SKM-1 (cell line): ENCODE measurements around the gene AQP2.
A peak's percentile ranks its signal among the peaks of the same experiment; 100 is the strongest.
"Not testable (repeated sequence)": the region's sequence is repeated elsewhere in the genome, so short reads cannot be mapped to it uniquely, and the experiment has no call there.

Experiments
- DNase-seq: peaks from one replicate; lab custom pipeline; 2025; ENCODE audit not compliant: unreplicated experiment; lab: John Stamatoyannopoulos, UW

The AQP2 gene

GRCh38 chr12:49984476-49985359 is 34.2 kb downstream of the AQP2 start:
- DNase-seq, result no peak

GRCh38 chr12:49985981-49986380 is 35.4 kb downstream of the AQP2 start:
- DNase-seq, result no peak

GRCh38 chr12:49986476-49986875 is 35.9 kb downstream of the AQP2 start:
- not testable (repeated sequence) for DNase-seq

- peak; percentile 50 for DNase-seq
Measured at GRCh38 chr12:49987625-49988303, 37.2 kb downstream of the AQP2 start.

- DNase-seq, result not testable (repeated sequence)
Measured at GRCh38 chr12:49989400-49989799, 38.9 kb downstream of the AQP2 start.

GRCh38 chr12:49990273-49990672 is 39.7 kb downstream of the AQP2 start:
- no peak for DNase-seq

GRCh38 chr12:49998453-49998852 is 47.9 kb downstream of the AQP2 start:
- DNase-seq, result no peak

- DNase-seq, result no peak
Measured at GRCh38 chr12:50003595-50003994, 53.1 kb downstream of the AQP2 start.

GRCh38 chr12:50004696-50005095 is 54.2 kb downstream of the AQP2 start:
- no peak for DNase-seq

GRCh38 chr12:50005175-50005574 is 54.6 kb downstream of the AQP2 start:
- DNase-seq, result no peak

- DNase-seq, result no peak
Measured at GRCh38 chr12:50006280-50006679, 55.7 kb downstream of the AQP2 start.

GRCh38 chr12:50006754-50007442 is 56.4 kb downstream of the AQP2 start:
- DNase-seq, result no peak
